WTC11 (cell line): ENCODE data around the gene PTGER1.

Source experiments
- AFF4 ChIP-seq: sonication (generic); formaldehyde crosslinking; IDR thresholded peaks from 2 replicates; pipeline ENCODE4 v1.8.1; 2023; ENCODE audit warnings: mild to moderate bottlenecking, missing genetic modification reagents, borderline replicate concordance
- E2F5 ChIP-seq: sonication (generic); formaldehyde crosslinking; IDR thresholded peaks from 2 replicates; pipeline ENCODE4 v1.8.1; 2022; ENCODE audit warnings: mild to moderate bottlenecking, moderate library complexity, missing genetic modification reagents
- ELF4 ChIP-seq: sonication (generic); formaldehyde crosslinking; IDR thresholded peaks from 2 replicates; pipeline ENCODE4 v1.8.1; 2022; ENCODE audit warnings: low read depth, mild to moderate bottlenecking, moderate library complexity, missing genetic modification reagents
- FOXJ3 ChIP-seq: sonication (generic); formaldehyde crosslinking; IDR thresholded peaks from 2 replicates; pipeline ENCODE4 v1.9.0; 2021; ENCODE audit warnings: missing genetic modification reagents, mild to moderate bottlenecking, borderline replicate concordance
- MLX ChIP-seq: sonication (generic); formaldehyde crosslinking; IDR thresholded peaks from 2 replicates; pipeline ENCODE4 v1.8.1; 2023; ENCODE audit warnings: mild to moderate bottlenecking, missing genetic modification reagents, moderate library complexity
- TP53 ChIP-seq: sonication (generic); formaldehyde crosslinking; IDR thresholded peaks from 2 replicates; pipeline ENCODE4 v1.8.1; 2023; ENCODE audit warnings: mild to moderate bottlenecking, missing genetic modification reagents
- TF ChIP-seq, protein P1 (sequence below): sonication (generic); formaldehyde crosslinking; IDR thresholded peaks from 2 replicates; pipeline ENCODE4 v1.8.1; 2023; ENCODE audit warnings: mild to moderate bottlenecking, missing genetic modification reagents, moderate library complexity
- TF ChIP-seq, protein P2 (sequence below): sonication (generic); formaldehyde crosslinking; IDR thresholded peaks from 2 replicates; pipeline ENCODE4 v1.8.0; 2022; ENCODE audit warnings: mild to moderate bottlenecking, missing genetic modification reagents
- TF ChIP-seq, protein P3 (sequence below): fragments of 200-600 bp; IDR thresholded peaks from 2 replicates; pipeline ENCODE4 v1.8.0; 2022; ENCODE audit warnings: antibody characterized with exemption
- TF ChIP-seq, protein P4 (sequence below): sonication (generic); formaldehyde crosslinking; IDR thresholded peaks from 2 replicates; pipeline ENCODE4 v1.8.0; 2023; ENCODE audit warnings: mild to moderate bottlenecking, missing genetic modification reagents

DNA sequence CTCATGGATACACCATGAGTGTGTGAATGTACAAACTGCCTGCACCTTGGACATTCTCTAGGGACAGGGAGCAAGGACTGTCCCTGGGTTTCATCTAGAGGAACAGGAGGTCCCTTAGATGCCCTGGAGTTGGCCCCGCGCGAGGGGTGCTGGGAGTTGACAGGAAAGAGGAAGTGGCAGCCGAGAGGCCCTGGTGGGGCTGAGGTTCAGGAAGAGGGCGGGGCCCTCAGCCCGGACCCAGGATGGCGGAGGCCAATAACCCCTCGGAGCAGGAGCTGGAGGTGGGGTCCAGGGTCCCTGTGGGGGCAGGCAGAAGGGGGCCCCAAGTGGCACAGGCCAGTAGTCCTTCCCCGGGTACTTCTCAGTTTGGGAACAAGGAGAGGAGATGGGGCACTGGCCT is 35.1 kb downstream of the PTGER1 start:
- TF ChIP-seq AFF4 (CRISPR knock-in tag) (no peak), FOXJ3 (no peak), TP53 (CRISPR knock-in tag) (no peak), MLX (no peak), E2F5 (CRISPR knock-in tag) (no peak), ELF4 (no peak)
- TF ChIP-seq, protein P1, sequence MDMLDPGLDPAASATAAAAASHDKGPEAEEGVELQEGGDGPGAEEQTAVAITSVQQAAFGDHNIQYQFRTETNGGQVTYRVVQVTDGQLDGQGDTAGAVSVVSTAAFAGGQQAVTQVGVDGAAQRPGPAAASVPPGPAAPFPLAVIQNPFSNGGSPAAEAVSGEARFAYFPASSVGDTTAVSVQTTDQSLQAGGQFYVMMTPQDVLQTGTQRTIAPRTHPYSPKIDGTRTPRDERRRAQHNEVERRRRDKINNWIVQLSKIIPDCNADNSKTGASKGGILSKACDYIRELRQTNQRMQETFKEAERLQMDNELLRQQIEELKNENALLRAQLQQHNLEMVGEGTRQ (CRISPR knock-in tag): no peak
- TF ChIP-seq, protein P2, sequence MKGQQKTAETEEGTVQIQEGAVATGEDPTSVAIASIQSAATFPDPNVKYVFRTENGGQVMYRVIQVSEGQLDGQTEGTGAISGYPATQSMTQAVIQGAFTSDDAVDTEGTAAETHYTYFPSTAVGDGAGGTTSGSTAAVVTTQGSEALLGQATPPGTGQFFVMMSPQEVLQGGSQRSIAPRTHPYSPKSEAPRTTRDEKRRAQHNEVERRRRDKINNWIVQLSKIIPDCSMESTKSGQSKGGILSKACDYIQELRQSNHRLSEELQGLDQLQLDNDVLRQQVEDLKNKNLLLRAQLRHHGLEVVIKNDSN (CRISPR knock-in tag): no peak
- TF ChIP-seq, protein P3, sequence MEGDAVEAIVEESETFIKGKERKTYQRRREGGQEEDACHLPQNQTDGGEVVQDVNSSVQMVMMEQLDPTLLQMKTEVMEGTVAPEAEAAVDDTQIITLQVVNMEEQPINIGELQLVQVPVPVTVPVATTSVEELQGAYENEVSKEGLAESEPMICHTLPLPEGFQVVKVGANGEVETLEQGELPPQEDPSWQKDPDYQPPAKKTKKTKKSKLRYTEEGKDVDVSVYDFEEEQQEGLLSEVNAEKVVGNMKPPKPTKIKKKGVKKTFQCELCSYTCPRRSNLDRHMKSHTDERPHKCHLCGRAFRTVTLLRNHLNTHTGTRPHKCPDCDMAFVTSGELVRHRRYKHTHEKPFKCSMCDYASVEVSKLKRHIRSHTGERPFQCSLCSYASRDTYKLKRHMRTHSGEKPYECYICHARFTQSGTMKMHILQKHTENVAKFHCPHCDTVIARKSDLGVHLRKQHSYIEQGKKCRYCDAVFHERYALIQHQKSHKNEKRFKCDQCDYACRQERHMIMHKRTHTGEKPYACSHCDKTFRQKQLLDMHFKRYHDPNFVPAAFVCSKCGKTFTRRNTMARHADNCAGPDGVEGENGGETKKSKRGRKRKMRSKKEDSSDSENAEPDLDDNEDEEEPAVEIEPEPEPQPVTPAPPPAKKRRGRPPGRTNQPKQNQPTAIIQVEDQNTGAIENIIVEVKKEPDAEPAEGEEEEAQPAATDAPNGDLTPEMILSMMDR: no peak
- TF ChIP-seq, protein P4, sequence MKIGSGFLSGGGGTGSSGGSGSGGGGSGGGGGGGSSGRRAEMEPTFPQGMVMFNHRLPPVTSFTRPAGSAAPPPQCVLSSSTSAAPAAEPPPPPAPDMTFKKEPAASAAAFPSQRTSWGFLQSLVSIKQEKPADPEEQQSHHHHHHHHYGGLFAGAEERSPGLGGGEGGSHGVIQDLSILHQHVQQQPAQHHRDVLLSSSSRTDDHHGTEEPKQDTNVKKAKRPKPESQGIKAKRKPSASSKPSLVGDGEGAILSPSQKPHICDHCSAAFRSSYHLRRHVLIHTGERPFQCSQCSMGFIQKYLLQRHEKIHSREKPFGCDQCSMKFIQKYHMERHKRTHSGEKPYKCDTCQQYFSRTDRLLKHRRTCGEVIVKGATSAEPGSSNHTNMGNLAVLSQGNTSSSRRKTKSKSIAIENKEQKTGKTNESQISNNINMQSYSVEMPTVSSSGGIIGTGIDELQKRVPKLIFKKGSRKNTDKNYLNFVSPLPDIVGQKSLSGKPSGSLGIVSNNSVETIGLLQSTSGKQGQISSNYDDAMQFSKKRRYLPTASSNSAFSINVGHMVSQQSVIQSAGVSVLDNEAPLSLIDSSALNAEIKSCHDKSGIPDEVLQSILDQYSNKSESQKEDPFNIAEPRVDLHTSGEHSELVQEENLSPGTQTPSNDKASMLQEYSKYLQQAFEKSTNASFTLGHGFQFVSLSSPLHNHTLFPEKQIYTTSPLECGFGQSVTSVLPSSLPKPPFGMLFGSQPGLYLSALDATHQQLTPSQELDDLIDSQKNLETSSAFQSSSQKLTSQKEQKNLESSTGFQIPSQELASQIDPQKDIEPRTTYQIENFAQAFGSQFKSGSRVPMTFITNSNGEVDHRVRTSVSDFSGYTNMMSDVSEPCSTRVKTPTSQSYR: no peak
